Measurements from ENCODE around the gene RBFOX2.

The RBFOX2 gene

DNA sequence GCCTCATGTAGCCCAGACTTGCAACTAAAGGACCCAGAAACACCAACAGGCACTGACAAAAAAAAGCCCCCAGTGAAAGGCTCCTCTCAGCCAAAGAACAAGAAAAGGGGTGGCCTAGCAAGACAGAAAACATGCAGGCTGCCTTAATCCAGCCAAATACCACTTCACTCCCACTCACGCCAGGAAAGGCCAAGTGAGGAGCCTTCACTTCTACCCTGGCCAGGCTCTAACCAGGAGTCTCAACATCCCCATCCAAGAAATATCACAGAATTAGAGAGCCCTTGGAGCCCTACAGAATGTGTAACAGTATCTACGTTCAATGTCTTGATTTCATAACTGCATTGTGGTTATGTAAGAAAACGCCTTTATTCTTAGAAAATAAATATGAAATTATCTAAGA, 162.0 kb downstream of the RBFOX2 start:
- no peak for DNase-seq (ENCODE audit: low read depth in 2 of 2)

DNA sequence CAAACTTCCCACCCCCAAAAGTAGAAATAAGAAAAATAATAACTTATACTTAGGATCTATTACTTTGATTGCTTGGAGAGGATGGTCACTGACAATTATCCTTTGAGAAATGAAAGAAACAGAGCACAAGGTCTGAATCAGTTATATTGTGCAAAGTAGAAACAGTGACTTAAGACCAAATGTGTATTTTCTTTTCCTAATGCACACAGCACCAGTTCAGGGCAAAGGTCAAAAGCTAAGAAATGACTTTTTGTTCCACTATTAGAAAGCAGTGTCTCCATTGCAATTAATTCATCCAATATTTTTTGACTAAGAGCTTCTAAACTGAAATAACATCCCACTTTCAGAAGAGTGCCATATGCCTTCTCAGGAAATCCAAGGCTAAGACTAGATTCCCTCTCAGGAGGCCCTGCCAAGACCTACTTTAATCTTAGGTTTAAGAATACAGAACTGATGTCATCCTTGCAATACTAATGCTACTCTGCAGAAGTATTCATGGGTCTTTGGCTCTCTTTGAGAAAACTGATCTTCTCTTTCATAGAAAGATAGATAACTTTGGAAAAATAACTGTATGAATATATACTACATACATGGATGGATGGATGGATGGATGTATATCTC, 164.0 kb downstream of the RBFOX2 start:
- no peak for DNase-seq (ENCODE audit: low read depth in 2 of 2)

DNA sequence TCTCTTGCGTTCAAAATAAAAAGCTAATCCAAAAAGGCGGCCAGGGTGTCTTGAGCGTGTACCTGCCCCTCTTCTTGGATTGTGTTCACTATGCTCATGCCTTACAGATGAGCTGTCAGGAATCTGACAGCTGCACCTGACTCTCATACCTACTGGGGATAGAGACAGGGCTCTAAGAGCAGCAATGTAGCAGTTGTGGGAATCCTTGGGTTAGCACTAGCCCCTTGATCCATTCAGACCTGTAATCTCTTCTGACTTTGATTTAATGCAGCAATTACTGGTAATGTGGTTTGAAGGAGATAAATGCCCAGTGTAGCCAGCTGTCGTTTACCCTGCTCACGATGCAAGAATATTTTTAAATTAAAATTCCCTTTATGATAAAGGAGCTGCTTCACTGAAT, 165.2 kb downstream of the RBFOX2 start:
- no peak for DNase-seq (ENCODE audit: low read depth in 2 of 2)

DNA sequence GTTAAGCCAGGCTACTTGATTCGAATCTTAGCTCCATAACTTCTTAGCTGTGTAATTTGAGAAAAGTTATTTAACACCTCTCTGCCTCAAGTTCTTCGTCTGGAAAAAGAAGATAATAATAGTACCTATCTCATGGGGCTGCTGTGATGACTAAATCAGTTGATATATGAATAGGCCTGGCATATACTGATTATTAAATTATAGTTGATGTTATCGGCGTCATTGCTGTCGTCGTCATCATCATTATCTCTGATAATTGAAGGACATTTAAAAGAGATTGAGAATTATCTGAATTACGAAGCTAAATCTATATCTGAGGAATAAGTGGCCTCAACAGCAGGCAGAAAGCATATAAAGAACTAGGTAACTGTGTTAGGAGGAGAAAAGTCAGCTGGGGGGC, 165.9 kb downstream of the RBFOX2 start:
- DNase-seq (ENCODE audit: low read depth in 2 of 2) = no peak

DNA sequence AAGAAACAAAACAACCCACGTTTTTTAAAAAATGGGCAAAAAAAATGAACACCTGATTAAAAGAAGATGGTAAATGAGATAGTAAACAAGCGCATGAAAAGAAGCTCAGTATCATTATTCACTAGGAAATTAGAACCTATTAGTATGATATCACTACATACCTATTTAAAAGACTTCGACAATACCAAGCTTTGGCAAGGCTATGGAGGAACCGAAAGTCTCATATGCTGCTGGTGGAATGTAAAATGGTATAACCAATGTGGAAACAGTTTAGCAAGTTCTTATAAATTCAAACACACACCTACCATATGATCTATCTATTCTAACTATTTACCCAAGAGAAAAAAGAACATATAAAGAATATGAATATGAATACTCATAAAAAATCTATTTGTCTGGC, 167.2 kb downstream of the RBFOX2 start:
- no peak for DNase-seq (ENCODE audit: low read depth in 2 of 2)

DNA sequence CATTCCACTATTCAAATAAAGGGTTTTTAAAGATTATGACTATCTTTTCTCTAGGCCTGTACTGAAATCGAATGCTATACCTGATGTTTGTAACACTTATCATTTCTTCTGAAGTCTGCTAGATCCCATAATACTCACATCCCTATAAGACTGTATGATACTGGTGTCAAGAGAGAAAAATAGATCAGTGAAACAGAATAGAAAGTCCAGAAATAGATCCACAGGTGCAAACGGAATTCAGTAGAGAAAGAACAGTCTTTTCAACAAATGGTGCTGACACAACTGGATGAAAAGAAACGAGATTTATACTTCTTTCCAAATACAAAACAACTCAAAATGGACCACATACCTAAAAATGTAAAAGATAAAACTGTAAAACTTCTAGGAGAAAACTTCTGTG, 167.8 kb downstream of the RBFOX2 start:
- no peak for DNase-seq (ENCODE audit: low read depth in 2 of 2)

DNA sequence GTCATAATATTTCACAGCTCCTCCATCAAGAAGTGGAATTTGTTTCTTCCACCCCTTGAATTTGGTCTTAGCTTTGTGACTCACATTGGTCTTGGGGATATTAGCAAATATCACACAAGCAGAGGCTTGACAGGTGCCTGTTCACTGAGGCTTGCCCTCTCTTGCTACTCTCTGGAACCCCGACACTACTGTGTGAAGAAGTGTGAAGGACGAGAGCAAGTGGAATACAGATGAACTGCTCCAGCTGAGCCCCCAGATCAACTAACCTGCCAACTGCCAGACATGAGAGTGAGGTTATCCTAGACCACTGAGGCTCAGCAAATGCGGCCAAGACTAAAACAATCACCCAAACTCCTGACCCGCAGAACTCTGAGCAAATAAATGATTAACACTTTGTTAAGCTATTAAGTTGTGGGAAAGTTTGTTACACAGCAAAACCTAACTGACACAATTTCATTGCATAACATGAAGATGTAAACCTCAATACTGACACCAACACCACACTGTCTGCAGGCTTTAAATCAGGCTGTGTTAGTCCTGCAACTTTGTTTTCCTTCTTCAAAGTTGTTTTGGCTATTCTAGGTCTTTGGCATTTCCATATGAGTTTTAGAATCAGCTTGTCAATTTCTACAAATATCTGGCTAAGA, 168.4 kb downstream of the RBFOX2 start:
- DNase-seq (ENCODE audit: low read depth in 2 of 2) = no peak

DNA sequence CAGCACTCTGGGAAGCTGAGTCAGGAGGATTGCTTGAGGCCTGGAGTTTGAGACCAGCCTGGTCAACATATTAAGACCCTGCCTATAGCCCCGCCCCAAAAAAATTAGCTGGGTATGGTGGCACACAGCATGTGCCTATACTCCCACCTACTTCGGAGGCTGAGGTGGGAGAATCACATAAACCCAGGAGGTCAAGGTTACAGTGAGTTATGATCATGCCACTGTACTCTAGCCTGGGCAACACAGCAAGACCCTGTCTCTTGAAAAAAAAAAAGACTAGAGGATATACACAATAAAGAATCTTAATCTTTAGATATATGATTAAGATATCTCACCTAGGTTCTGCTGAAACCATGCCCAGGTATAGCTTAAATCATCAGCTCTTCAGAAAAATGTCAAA, 174.3 kb downstream of the RBFOX2 start:
- DNase-seq (ENCODE audit: low read depth in 2 of 2) = no peak

DNA sequence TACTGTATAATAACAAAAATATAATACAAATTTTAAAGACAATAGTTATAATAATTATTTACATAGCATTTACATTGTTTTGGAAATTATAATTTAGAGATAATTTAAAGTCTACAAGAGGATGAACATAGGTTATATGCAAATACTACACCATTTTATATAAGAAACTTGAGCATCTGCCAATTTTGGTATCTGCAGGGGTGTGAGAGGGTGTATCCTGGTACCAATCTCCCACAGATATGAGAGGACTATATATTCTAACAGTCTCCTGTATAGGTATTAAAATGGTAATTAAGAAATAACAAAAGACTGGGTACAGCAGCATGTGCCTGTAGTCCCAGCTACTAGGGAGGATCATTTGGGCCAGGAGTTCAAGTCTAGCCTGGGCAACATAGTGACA, 176.5 kb downstream of the RBFOX2 start:
- no peak for DNase-seq (ENCODE audit: low read depth in 2 of 2)

DNA sequence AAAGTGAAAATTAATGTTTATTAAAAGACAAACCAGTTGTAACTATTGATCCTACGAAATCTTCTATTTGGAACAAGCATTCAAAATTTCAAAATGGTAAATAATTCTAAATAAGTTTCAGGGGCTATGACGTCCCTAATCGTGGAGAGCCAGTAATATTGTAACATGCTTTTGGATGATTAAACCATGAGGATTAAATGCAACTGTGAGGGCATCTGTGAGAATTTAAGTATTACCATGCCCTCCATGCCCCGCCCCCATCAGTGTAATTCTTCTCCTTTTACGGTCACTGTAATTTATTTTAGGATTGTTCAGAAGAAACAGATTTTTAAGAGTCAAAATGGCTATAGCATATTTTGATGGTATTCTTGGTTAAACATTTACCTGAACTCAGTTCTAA, 177.8 kb downstream of the RBFOX2 start:
- no peak for DNase-seq (ENCODE audit: low read depth in 2 of 2)

DNA sequence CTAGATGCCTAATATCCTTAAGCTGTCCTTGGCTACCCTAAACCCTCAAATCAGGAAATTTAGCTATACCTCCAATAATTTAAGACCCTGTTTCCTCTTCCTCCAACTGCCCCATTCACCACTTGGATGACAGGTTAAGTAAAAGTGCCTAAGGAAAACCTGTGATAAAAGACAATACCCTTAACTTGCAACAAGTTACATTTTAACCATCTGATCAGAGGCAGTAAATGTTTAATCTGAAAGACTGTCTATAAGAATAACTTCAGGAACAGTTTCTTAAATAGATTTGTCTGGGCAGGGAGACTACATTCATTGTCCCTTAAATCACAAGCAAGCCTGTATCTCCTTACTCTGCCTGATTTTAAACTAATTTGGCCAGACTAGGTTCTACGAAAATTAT, 181.8 kb downstream of the RBFOX2 start:
- no peak for DNase-seq (ENCODE audit: low read depth in 2 of 2)

DNA sequence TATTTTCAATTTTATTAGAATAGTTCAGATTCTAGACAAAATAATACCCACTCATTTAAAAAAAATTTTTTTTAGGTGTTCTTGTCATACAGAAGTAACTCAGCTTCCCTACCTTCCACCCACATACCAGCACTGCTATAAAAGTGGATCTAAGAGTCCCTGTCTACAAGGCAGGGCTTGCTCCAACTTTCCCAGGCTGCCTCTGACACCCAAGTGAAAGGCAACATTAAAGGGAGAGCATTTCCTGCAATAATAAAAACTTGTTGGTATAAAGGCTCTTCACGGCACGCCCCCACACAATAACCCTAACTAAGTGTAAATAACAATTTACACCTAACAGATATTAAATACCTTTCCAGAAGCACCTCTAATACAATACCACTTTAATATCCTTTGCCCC, 183.7 kb downstream of the RBFOX2 start:
- DNase-seq (ENCODE audit: low read depth in 2 of 2) = no peak

DNA sequence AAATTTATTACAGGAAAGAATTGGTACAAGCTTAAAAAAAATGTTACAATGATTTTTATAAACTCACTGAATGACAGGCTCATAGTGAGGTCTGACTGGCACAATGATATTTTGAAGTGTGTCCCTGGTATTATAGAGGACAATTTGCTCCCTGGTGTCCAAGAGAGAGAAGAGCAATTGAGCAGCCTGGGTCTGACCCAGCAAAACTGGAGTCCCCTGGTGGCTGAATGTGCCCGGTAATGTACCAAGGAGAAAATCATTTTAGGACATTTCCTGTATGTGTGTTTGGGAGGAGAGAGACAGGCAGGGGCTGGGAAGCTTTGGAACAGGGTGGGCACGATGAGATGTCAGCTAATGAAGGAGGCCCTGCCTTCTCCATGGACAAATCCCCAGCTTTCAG, 185.7 kb downstream of the RBFOX2 start:
- DNase-seq (ENCODE audit: low read depth in 2 of 2) = no peak

DNA sequence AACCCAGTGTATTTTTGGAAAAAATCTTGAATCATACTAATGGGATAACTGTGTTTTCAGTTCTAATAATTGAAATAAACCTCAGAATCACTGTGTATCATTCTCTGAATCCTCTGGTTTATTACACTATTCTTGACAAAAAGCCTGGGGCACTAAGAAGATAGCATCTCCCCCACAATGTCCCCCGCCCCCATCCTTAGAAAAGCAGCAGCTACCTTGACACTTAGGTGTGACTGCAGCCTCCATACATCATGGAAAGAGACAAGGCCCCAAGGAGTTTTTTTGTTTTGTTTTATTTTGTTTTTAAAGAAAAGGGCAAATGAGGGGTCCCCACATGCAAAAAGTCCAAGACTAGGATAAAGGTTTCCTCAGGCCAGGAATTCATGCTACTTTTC, 186.1 kb downstream of the RBFOX2 start:
- DNase-seq (ENCODE audit: low read depth in 2 of 2) = no peak

DNA sequence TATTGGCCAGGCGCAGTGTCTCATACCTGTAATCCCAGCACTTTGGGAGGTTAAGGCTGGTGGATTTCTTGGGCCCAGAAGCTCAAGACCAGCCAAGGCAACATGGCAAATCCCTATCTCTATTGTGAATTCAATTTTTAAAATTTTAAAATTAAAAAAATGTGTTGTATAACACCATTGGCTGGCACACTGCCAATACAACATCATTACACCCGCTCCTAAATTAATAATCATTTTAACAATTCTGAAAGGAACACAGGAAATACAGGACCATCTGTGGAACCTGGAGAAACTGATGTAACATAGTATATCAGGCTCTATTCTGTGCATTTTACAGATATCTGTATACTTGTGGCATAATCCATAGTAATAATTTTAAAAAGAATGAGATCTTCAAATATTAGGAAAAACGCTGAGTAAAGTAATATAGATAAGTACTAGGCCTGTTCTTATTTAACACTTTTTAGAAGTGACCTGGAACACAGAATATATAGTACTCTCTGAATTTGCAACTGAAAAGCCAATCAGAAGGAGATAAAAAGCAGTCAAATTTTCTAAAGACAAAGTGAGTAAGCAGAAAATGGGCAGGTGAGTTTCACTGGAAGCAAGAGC, 186.6 kb downstream of the RBFOX2 start:
- no peak for DNase-seq (ENCODE audit: low read depth in 2 of 2)

DNA sequence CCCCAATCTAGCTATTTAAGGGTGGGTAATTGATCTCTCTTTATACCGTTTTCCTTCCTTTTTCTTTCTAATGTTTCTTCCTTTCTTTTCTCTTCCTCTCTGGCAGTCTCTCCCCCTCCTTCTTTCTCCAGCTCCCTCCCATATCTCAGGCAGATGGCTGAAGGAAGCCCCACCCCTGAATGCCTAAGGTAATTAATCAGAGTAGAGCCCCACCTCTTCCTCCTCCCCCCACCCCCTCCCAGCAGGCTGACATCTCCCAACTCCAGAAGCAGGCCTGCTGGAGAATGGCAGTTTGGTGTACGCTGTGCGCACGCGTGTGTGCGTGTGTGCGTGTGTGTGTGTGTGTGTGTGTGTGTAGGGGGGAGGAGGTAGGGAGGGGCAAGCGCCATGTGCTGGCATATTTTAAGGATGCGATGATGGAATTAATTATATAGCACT, 188.3 kb downstream of the RBFOX2 start:
- DNase-seq (ENCODE audit: low read depth in 2 of 2) = peak; percentile 99

DNA sequence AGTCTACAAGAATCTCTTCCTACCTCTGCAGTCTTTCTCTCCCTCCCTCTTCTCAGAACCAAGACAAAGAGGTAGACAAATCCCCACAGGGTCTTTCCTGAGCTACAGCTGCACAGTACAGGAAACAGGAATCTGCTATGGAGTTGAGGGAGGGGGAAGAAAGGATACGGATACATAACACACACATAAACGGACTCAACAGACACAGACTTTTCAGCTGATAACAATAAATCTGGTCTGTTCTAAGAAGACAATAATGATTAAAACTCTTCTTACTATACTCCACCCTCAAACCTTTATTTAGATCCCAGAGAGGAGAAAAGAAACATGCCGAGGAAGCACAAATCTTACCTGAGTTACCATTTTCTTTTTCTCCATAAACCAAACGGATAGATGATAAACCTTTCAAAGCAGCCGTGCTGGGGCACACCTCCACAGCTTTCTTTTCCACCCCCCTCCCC, 188.8 kb downstream of the RBFOX2 start:
- DNase-seq (ENCODE audit: low read depth in 2 of 2) = no peak

DNA sequence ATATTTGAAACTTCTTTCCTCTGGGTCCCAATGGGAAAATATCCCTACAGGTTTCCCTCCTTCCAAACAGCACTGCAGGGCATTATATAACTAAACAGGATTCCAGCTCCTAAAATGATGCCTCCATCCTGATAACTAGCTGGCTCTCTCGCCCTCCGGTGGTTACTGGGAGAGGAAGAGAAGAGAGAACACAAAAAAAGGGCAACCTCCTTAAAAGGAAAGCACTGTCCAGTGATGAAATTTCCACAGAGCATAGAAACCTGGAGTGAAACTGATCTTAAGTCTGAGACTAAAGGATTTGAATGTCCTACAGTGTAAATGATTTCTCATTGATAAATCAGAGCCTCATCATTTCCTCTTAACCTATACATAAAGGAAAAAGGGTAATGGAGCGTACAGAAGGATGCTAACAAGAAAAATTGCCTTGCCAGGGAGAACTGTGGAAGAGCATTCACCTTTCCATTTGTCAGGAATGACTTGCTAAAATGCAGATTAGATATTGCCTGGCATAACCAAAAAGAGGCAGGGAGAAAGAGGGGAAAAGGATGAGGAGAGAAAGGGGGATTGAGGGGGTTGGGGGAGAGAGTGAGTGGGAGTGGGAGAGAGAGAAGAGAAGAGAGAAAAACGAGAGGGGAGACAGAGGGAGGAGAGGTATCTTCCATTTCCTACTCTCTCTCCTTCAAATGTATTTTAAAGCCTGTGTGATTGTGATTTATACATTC, 189.6 kb downstream of the RBFOX2 start:
- peak; percentile 66 to 70 for DNase-seq (ENCODE audit: low read depth in 2 of 2)

DNA sequence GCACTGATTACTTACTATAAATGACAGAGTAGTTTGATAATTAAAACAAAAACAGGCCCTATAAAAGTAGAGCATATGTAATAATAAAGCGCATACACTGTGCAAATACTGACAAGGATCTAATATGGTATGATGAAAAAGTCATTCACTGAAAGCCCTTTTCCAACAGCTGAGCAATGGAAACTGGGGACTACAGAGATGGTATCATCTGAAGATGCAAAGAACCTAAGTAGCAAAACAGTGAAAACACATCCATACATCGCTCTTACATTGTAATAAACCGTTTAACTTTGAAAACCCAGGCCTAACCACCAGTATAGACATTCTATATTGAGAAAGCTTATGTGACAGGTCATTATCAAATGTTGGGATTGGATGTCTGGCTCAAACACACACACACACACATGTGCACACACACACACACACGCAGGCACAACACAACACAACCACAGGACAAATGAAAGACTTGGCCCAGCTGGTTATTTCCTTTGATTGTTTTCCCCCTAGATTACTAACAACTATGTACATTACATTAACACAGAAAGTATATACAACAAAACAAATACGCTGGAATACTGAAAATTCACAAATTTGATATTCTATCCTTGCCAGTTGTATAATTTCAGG, 191.4 kb downstream of the RBFOX2 start:
- no peak for DNase-seq (ENCODE audit: low read depth in 2 of 2)

DNA sequence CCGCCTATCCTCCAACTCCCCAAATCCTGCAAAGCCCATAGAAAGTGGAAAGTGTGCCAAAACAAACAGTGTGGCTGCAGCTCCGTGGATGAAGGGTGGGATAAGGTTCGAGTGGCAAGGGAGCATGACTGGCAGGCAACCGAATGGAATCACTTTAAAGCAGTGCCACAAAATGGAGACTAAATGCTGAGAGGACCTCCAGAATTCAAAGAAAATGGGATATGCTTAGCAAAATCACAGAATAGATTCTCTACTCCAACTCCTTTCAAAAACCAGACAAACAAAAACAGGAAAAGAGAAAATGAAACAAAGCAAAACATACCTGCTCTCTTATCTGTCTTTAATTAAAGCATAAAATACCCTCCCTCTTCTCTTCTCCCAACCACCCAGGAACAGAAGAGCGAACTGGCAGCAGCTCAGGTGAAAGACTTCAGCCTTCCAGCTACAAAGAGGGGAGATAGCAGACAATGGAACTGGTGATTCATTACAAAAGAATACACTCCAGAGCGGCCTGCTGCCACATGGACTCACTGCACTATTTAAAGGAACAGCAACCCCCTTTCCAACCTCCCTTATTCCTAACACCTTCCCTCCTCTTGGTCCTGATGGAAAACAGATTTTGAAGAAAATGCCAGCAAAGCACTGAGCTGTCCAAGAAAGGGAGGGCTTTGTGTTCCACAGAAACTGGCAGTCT, 192.5 kb downstream of the RBFOX2 start:
- DNase-seq (ENCODE audit: low read depth in 2 of 2) = peak; percentile 93

DNA sequence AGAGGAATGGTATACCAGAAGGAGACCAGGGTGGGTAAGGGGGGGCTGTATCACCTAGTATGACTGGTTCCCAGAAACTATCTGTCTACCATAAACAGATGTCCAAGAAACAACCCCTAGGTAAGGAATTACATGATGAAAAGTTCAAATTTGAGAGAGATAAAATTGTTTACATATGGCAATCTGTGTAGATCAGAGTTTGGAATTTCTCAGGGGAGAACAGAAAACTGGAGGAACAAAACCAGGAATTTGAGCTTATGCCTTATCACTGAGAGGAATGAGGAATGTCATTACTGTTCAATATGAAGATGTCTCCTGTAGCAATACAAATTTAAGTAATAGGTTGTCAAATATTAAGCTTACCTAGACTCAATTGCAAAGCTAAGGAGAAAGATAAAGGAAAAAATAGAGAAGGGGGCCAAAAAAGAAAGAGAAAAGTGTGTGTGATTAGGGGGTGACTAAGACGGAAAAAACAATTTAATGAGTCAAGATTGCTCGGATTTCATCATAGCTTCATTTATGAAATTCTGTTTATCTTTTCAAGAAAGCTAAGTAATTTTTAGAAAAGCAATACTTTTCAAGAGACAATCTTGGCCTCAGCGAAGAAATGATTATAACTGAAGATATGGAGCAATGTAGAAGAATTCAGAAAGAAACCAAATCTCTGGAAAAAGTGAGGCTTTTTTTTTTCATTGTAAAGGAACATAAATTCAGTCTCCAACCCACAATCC, 193.2 kb downstream of the RBFOX2 start:
- DNase-seq (ENCODE audit: low read depth in 2 of 2) = no peak

Measured in fibroblast of skin of left quadriceps (primary cell).